ENCODE measurements around the gene TXNDC17.

TXNDC17 gene

GRCh38 chr17:6670999-6671398 is 30.1 kb downstream of the TXNDC17 start:
- Histone ChIP-seq H3K4me3 (ENCODE audit: insufficient read depth, low read length, poor library complexity, severe bottlenecking) (no peak overlapping the region), H3K27me3 (ENCODE audit: low read length) (no peaks in the 10 kb centered on the region), H3K9me3 (ENCODE audit: insufficient read depth, low read length) (no peaks in the 10 kb centered on the region), H3K36me3 (ENCODE audit: low read length) (no peaks in the 10 kb centered on the region), H3K79me2 (ENCODE audit: insufficient read depth, low read length) (no peaks in the 10 kb centered on the region), H3K9me2 (replicated peaks; ENCODE audit: insufficient read depth, low read length) (no peaks in the 10 kb centered on the region), H3F3A (ENCODE audit: insufficient read depth) (no peaks in the 10 kb centered on the region), H4K20me1 (ENCODE audit: low read depth, low read length) (no peaks in the 10 kb centered on the region), H2AFZ (ENCODE audit: low read depth, low read length, severe bottlenecking) (no peak overlapping the region), H3K4me2 (ENCODE audit: low read depth, low read length, poor library complexity, severe bottlenecking) (no peak overlapping the region), H3K9ac (ENCODE audit: low read length) (no peak overlapping the region), H3K27ac (ENCODE audit: low read depth, low read length) (no peak overlapping the region)
- no peak for TF ChIP-seq CTCF (IDR thresholded peaks at IDR 0.05; ENCODE audit: insufficient read depth, low read length, poor library complexity, severe bottlenecking)
- TF ChIP-seq EZH2phosphoT487 (conservative IDR thresholded peaks at IDR 0.05; ENCODE audit: low read length): no peak

- Histone ChIP-seq H3K79me2 (ENCODE audit: insufficient read depth, low read length) (no peaks in the 10 kb centered on the region), H3K27ac (ENCODE audit: low read depth, low read length) (no peak overlapping the region), H3K9me3 (ENCODE audit: insufficient read depth, low read length) (no peaks in the 10 kb centered on the region), H3K4me2 (ENCODE audit: low read depth, low read length, poor library complexity, severe bottlenecking) (no peak overlapping the region), H3K36me3 (ENCODE audit: low read length) (no peaks in the 10 kb centered on the region), H3F3A (ENCODE audit: insufficient read depth) (no peaks in the 10 kb centered on the region), H3K9me2 (replicated peaks; ENCODE audit: insufficient read depth, low read length) (no peaks in the 10 kb centered on the region), H3K27me3 (ENCODE audit: low read length) (no peaks in the 10 kb centered on the region), H4K20me1 (ENCODE audit: low read depth, low read length) (no peaks in the 10 kb centered on the region), H3K9ac (ENCODE audit: low read length) (no peak overlapping the region), H3K4me3 (ENCODE audit: insufficient read depth, low read length, poor library complexity, severe bottlenecking) (no peak overlapping the region), H2AFZ (ENCODE audit: low read depth, low read length, severe bottlenecking) (no peak overlapping the region)
- TF ChIP-seq CTCF (IDR thresholded peaks at IDR 0.05; ENCODE audit: insufficient read depth, low read length, poor library complexity, severe bottlenecking) (no peak), EZH2phosphoT487 (conservative IDR thresholded peaks at IDR 0.05; ENCODE audit: low read length) (no peak)
Observed at GRCh38 chr17:6671431-6671830, 30.6 kb downstream of the TXNDC17 start.

GRCh38 chr17:6674586-6674985 is 33.7 kb downstream of the TXNDC17 start:
- H3K27ac ChIP-seq (ENCODE audit: low read depth, low read length): no peak overlapping the region
- H3K27me3 ChIP-seq (ENCODE audit: low read length): no peaks in the 10 kb centered on the region
- H3K9me3 ChIP-seq (ENCODE audit: insufficient read depth, low read length): no peaks in the 10 kb centered on the region

More at GRCh38 chr17:6674586-6674985, 33.7 kb downstream of the TXNDC17 start:
- Histone ChIP-seq H3K4me3 (ENCODE audit: insufficient read depth, low read length, poor library complexity, severe bottlenecking) (no peak overlapping the region), H4K20me1 (ENCODE audit: low read depth, low read length) (no peaks in the 10 kb centered on the region), H3K9ac (ENCODE audit: low read length) (no peak overlapping the region), H3K9me2 (replicated peaks; ENCODE audit: insufficient read depth, low read length) (no peaks in the 10 kb centered on the region), H2AFZ (ENCODE audit: low read depth, low read length, severe bottlenecking) (no peak overlapping the region), H3K79me2 (ENCODE audit: insufficient read depth, low read length) (no peaks in the 10 kb centered on the region), H3K36me3 (ENCODE audit: low read length) (no peaks in the 10 kb centered on the region), H3K4me2 (ENCODE audit: low read depth, low read length, poor library complexity, severe bottlenecking) (no peak overlapping the region), H3F3A (ENCODE audit: insufficient read depth) (no peaks in the 10 kb centered on the region)
- TF ChIP-seq EZH2phosphoT487 (conservative IDR thresholded peaks at IDR 0.05; ENCODE audit: low read length): no peak
- no peak for TF ChIP-seq CTCF (IDR thresholded peaks at IDR 0.05; ENCODE audit: insufficient read depth, low read length, poor library complexity, severe bottlenecking)

All from SU-DHL-6 (cell line).